CD4-positive, alpha-beta T cell treated with Interferon gamma for 1 hour (primary cell): ENCODE measurements around the gene RPUSD3.
"Not testable (repeated sequence)": the region's sequence is repeated elsewhere in the genome, so short reads cannot be mapped to it uniquely, and the experiment has no call there.

Experiments used
- DNase-seq: peaks from one replicate; pipeline ENCODE4 v3.0.0-alpha.2; 2020

The RPUSD3 gene

DNA sequence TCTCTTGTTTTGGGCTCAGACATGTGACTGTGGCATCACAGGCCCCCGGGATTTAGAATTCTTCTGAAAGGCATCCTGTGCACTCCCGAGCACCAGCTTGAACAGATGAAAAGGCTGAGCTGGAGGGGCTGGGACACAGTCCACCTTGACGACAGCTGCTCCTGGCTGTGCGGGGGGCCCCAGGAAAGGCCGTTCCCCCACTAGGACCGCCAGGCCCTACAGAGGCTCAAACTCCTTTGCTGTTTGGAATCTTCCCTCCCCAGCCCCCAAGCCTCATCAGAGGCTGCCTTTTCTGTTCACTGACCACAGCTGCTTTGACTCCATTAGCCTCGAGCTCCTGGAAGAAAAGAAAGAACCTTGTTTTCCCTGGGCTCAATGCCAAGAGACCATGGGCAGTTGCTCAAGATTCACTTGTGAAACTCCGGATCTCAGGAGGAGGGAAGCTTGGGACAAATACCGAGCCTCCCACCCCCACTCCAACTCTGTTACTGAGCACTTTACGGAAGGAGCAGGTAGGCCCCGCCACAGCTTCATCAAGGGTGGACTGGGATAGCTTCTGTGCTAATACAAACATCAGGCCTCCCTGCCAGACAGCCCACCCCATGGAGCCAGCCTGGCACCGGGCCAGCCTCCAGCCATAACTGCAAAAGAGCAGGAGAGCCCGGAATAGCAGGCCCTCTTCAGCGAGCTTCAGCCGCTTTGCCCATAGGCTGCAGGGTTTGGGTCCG is 20.6 kb upstream of the RPUSD3 start:
- DNase-seq, result no peak

DNA sequence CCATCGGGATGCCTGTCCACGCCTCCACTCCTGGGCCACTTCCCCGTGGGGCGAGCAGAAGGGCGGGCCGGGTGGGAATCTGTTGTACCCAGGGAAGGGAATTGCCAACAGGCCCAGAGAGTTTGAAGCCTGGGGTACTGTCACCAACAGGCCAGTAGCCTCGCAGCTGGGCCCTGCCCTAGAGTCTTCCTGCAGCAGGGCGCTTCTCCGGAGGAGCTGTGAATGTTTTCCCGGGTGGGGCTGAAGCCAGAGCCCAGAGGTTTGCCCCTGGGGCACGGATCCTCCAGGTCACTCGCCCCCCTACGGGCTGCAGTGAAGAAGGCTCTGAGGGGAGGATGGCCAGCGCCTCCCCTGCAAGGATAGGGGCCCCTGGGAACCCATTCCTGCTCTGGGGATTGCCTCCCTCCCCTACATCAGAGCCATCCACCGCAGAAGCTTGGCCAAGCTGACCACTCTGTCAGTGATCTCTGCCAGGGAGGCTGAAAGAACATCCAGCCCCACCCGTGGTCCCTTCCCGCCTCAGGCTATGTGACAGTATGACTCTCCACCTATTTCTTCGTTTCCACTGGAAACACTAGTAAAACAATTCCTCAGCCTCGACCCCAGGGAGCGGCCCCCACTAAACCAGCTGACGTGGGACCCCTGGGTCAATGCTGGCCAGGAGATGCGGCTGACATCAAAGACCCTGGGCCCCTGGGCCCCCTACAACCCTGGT is 19.4 kb upstream of the RPUSD3 start:
- no peak for DNase-seq

DNA sequence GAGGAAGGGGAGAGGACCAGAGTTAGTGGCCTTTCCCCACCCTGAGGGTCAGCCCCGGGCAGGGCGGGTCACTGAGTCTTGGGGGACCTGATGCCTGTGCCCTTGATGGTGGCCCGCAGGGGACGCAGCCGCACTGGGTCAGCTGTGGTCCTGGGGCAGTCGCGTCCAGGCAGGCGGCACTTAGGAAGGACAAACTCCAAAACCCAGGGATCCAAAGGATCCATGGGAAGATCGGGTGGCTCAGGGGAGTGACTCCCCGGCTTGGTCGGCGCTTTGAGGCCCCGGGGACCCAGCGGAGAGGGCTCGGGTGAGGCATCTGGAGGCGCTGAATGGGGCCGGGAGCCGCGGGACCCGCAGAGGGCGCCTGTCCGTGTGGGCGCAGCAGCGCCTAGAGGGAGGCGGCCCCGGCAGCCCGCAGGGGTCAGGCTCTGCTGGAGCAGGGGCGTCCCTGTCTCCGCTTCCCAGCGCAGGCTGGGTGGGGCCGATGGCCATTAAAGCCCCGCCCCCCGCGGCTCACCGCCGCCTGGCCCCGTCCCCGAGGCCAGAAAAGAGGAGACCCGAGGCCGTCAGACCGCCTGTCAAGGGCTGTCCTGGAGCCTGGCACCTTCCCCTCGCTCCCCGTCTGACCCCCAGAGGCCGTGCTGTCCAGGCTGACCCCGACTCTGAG is 18.7 kb upstream of the RPUSD3 start:
- DNase-seq, result peak; percentile 25

DNA sequence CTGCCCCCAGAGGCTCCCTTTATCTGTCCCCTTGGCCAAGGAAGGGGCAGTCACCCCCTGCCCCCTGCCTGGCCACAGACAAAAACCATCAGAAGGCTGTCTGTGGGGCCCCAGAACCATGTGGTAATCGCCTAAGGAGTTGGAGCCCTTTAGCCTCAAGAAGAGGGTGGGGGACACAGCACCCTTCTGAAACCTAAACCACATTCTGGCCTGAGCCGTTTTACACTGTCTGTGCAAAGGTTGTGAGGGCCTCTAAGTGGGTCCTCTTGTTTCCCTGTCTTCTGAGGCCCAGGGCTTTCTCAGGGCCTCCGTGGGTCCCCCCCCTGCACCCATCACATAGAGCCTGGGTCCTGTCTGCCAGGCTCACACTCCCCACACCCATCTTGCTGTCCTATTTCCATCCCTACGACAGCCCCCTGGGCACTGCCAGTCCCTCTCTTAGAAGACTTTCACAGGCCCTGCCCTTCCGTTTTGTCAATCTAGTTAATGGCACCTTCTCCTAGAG is 17.9 kb upstream of the RPUSD3 start:
- no peak for DNase-seq

DNA sequence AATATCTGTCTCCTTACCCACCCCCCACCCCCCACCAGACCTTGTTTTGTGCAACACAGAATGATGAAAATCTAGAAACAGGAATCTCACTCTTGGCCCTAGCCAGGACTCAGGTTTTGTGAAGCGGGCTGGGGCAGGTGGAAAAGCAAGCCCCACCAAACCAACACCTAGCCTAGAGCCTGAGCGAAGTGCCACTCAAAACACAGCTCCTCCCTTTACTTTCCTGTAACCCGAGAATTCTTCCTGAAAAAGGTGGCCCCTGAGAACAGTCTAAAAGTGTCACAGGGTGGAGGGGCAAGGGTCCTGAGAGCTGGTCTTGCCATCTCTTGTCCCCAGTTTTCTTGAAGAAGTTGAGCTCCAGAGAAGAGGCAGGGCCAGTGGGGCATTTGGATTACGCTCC is 17.4 kb upstream of the RPUSD3 start:
- no peak for DNase-seq

DNA sequence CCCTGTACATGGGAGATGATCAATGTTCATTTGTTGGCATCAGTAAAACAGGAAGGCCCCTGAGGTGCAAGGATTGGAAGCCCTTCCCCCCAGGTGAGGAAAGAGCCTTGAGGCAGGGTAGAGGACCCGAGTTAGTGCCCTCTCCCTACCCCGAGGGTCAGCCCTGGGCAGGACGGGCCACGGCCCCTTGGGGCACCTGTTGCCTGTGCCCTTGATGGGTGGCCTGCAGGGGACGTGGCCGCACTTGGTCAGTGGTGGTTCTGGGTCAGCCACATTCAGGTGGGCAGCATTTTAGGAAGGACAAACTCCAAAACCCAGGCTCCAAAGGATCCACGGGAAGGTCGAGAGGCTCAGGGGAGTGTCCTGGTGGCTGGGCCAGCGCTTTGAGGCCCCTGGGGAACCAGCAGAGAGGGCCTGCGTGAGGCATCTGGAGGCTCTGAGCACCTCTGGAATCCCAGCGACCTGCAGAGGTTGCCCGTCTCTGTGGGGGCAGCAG is 15.8 kb upstream of the RPUSD3 start:
- no peak for DNase-seq

DNA sequence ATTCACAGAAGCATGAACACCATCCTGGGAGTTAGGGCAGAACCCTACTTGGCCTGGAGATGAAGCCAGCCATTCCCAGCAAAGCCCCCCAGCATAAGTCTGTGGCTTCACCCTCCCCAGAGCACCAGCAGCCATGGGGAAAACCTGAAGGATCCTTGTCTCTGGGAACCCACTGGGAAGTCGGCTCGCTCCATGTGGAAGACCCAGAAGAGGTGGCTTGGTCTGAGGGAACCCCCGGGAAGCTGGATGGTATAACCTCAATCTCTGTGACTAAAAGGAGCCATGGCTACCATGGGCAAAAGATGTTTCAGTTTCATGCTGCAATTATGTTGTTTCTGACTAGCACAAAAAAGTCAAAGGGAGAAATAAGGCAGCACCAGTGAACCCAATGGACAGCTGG is 11.8 kb upstream of the RPUSD3 start:
- no peak for DNase-seq

DNA sequence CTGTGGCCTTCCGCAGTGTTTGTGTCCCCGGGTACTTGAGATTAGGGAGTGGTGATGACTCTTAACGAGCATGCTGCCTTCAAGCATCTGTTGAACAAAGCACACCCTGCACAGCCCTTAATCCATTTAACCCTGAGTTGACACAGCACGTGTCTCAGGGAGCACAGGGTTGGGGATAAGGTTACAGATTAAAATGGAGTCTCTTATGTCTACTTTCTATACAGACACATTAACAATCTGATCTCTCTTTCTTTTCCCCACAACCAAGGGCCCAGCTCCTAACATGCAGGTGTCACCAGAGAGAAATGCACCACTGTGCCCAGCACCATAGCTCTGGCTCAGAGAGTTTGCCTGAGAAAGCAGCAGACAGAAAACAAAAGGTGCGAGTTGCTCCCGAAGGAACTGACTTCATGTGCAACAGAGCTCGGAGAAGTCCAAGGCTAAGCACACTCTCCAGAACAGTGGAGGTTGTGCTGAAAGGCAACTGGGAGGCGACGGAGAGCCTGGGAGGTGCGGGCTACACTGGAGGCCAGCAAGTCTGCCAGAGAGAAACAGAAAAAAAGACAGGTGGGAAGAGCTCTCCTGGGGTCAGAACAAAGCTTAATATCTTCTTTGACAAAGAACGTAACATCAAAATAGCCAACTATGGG is 10.6 kb upstream of the RPUSD3 start:
- not testable (repeated sequence) for DNase-seq

DNA sequence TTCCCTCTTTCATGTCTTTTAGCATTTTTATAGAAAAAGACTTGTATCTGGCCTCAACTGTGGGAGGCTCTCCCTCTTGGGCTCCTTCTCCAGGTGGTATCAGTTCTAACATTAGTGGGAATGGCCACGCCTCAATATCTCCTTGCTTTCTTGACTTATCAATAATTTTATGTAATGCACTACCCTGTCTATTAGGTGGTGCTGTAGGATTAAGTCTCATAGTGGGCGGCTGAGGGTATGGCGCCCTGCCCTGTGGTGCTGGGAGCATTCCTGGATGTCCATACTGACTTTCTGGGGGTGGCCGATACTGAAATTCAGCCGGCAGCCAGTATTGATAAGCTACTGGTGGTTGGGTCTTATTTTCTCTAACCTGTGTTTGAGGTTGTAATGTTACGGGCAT is 8.7 kb upstream of the RPUSD3 start:
- DNase-seq, result no peak

DNA sequence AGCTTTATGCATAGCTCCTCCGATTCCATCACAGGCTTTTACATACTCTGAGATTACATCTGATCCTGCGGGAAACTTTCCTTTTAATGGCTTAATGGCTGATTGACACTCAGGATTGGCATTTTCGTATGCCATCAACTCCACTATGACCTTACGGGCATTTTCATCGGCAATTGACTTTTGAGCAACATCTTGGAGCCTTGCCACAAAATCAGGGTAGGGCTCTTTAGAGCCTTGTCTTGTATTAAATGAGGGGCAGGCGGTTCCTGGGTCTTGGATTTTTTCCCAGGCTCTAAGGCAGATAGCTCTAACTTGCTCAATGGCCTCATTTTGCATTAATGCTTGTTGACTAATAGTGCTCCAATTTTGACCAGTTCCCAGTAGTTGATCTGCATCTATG is 8.1 kb upstream of the RPUSD3 start:
- not testable (repeated sequence) for DNase-seq

DNA sequence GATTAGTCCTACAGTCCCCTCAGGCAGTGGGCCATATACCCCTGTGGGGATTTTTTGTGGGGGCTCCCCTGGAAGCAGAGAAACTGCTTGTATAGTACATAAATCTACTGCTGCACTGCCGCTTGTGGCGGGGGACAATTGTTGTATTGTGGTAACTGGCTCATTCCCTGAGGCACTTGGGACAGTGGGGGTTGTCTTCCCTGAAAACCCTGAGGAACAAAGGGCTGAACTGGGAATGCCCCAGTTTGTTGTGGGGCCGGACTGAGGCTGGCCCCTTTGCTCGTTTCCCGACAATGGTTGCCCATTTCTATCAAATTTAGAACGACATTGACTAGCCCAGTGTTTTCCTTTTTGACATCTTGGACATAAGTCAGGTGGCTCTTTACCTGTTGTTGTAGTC is 7.6 kb upstream of the RPUSD3 start:
- not testable (repeated sequence) for DNase-seq

DNA sequence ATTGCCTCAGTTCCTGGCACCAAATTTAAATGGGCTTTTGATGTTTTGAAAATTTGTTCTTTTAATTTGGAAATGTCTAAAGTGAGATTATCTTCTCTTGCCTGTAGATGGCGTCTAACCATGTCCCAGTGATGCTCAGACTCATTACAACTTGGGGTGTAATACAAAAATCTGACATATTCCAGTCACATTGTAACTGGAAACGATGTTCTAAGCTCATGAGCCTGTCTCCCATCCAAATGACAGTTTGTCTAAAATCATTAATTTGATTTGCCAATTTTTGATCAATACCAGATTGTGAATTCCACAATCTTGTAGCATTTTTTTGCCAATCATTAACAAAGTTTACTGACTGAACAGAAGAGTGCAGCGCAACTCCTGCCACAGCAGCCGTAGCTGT is 5.1 kb upstream of the RPUSD3 start:
- not testable (repeated sequence) for DNase-seq

DNA sequence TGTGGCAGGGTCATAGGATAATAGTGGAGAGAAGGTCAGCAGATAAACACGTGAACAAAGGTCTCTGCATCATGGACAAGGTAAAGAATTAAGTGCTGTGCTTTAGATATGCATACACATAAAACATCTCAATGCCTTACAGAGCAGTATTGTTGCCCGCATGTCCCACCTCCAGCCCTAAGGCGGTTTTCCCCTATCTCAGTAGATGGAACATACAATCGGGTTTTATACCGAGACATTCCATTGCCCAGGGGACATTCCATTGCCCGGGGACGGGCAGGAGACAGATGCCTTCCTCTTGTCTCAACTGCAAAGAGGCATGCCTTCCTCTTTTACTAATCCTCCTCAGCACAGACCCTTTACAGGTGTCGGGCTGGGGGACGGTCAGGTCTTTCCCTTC is 4.1 kb upstream of the RPUSD3 start:
- not testable (repeated sequence) for DNase-seq

DNA sequence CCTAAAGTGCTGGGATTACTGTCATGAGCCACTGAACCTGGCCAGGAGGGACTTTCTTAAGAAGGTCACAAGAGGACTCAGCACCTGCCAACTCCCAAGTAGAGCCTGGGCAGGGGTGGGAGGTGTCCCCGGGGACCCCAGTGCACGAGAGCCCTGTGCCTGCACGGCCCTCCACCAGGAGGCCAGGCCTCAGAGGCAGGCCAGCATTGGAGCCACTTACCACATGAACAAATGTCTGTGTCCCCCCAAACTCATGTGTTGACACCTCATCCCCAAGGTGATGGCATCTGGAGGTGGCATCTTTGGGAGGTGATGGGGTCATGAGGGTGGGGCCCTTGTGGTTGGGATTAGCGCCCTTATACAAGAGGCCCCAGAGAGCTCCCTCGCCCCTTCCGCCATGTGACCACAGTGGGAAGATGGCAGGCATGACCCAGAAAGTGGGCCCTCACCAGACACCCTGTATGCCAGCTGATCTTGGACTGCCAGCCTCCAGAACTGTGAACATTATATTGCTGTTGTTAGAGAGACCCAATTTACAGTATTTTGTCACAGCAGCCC is 3.2 kb upstream of the RPUSD3 start:
- DNase-seq, result no peak

DNA sequence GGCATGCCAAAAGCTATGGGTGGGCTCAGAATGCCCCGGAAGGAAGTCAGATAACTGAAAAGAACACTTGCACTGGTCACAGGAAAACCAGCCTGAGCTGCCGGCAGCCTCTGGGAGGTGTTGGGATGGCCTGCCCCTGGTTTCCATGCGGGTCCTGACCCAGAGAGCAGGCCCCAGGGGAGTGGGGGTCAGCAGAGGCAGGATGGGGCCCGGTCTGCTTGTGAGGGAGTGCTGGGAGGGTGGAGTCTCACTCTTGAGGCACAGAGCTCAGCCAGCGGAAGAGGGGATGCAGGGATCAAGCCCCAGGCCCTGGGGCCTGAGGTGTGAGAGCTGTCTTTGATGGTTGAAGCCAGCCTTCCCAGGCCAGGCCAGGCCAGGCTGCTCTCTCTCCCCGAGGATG is 2.4 kb upstream of the RPUSD3 start:
- DNase-seq, result no peak

DNA sequence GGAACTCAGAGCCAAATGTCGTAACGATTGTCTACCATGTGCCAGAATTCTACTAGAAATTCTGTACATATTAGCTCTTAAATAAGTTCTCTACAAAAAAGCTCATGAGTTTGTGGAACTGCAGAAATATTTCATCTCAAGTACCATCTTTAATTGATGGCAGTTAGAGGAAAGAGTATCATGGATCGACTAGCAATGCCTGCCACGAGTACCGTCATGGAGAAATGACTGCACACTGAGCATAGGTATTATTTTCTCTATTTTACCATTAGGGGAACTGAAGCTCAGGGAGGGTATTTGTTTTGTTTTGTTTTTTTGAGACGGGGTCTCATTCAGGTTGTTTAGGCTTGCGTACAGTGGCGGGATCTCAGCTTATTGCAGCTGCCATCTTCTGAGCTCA is 2.8 kb downstream of the RPUSD3 start:
- no peak for DNase-seq

DNA sequence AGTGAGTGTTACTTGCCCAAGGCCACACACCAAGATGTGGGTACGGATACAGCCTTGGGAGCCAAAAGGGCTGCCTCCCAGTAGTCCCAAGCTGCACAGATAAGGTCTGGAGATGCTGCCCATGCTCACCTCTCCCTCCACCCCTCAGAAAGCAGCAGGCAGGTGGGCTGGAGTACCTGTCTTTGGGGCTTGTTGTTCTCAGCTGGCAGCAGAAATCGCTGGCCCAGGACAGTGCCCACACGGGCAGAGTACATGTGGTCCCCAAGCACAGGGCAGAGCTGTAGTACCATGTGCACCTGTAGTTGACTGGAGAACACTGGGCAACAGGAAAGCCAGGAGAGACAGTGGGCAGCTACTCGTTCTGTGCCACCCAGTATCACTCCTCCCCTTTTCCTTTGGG is 5.0 kb downstream of the RPUSD3 start:
- DNase-seq, result no peak

DNA sequence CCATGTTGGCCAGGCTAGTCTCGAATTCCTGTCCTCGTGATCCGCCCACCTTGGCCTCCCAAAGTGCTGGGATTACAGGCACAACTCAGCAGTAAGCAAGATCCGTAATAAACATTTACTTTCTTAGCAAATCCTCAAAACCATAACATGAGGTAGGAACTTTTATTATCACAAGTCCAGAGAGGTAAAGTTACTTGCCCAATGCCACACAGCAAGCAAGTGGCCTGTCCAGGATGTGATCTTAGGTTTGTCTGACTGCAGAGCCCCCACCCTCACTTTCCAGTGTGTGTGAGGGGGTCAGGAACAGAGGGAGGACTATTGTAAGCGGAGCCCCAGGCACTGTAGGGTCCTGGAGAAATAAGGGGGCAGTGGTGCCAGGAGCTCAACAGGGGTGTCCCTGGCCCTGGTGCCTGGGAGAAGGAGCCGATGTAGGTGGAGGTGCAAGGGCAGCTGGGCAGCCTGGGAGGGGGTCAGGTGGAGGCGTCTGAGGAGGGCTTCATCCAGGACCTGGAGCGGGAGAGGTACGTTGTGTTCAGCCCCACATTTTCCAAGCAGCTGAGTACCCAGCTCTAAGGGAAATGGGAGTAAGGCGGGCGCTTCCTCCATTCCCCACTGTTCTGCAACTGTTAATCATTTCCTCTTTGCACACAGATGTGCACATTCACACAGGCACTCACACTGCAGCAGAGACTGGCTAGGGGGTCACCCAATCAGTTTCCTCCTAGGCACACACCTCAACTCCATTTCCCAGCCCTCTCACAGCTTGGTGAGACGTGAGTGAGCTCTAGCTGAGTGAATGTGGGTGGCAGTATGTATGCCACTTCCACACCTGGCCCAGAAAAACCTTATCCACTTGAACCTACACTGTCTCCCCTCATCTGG is 5.9 kb downstream of the RPUSD3 start:
- DNase-seq, result no peak

DNA sequence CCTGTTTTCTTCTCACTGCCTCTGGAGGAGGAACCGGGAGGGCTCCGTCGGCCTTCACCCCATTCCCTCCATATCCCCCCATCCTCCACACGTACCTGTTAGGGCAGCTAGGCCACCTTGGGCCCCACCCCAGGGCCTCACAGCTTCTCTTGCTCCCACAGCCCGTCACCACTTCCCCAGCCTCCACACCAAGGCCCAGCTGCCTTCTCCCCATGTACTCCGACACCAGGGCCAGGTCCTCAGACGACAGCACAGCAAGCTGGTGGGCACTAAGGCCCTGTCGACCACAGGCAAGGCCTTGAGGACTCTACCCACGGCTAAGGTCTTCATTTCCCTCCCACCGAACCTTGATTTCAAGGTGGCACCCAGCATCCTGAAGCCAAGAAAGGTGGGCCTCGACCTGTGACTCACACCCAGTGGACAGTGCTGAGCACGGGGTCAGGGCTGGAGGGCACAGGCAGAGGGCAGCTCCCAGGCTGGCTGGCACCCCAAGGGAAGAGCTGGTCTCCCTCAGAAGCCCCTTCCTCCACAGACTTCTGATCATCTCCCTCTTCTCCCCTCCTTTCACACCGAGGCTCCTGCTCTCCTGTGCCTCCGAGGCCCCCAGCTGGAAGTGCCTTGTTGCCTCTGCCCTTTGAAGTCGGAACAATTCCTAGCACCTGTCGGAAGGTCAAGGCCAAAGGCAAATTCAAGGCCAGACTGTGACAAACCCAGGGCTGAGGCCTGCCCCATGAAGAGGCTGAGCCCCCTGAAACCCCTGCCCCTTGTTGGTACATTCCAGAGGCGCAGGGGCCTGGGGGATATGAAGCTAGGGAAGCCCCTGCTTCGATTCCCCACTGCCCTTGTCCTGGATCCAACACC is 9.1 kb downstream of the RPUSD3 start:
- DNase-seq, result no peak

DNA sequence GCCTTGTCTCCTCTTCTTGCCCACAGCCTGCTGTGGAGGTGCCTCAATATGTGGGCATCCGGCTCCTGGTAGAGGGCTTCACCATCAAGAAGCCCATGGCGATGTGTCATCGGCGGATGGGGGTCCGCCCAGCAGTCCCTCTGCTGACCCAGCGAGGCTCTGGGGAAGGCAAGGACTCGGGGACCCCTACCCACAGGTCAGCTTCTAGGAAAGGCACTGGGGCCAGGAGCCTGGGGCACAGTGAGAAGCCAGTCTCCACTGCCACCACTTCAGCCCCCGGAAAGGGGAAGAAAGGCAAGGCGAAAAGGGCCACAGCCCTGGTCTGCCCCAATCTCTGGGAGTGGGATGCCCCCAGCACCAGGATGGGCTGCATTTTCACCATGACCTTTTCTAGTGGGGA is 10.7 kb downstream of the RPUSD3 start:
- no peak for DNase-seq

DNA sequence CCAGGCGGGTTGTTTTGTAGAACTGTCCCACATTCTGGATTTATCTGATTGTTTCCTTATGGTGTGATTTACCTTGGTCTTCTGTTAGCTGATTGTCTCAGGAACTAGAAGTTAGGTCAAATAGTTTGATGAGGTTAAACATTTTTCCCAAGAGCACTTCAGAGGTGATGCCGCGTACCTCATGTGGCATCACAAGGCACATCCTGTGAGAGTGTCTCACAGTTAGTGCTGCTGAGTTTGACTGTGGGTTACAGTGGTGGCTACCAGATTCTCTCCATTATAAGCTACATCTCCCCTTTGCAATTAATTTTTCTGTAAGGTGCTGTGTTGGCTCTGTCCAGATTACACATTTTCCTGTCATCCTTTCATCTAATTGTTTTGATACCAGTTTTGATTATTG is 12.6 kb downstream of the RPUSD3 start:
- DNase-seq, result no peak
